ENCODE data around the gene RSPH4A. TPM values are rescaled to one million over a fixed set of nuclear protein-coding genes. Genes with fewer than 3 reads are reported as not detected.

RSPH4A gene
- total and polyA plus RNA-seq, 2 of the 4 experiments (the other 2 are of a cell fraction) = under 0.01 to 0.19 TPM

DNA sequence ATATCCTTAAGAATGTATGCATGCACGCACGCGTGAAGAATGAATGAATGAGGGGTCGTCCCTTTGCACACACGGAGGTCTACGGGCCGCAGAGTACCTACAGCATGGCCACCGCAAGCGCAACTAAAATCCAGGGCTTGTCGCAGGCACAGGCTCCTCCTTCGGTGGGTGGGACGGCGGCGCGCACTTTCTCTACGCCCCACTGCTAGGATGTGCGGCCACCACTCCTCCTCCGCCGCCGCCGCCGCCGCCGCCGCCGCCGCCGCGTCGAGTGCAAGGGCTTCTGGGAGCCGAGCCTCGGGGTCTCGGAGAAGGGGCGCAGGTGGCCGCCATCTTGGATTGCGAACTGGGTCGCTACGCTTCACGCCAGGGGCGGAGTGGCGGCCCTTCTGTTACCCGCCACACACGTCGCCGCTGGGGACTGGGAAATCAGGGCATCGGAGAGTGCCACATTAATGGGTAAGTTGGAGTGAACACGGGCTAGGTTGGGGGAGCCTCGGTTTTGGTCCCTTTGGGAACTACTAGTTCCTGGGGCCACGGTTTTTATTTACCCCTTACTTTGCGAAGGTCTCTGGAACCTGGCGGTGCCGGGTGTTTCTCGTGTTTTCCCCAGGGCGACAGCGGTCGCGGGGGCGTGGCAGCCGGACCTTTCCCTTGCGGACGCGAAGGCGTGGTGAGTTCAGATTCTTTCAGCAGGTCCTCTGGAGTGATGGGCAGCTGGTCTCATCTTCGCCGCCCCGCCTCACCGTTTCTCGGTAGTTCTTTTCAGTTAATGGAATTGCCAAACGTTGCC lies 64.8 kb downstream of the RSPH4A start, which contains the start of gene KPNA5:
Gene KPNA5, plus strand, starts transcription at position 332 of the 793 bp plus-strand sequence. Its CDS starts 124 bp downstream, at position 456.
- Histone ChIP-seq H3K36me3 (ENCODE audit: control insufficient read depth, insufficient read depth, low read length) (no peaks in the 10 kb centered on the region), H4K20me1 (ENCODE audit: insufficient read depth, low read length) (peaks cover 3% of the 10 kb centered on the region; the same call in 1 of the 2 replicates), H4K91ac (ENCODE audit: insufficient read depth, low read depth, low read length) (peak within 1 kb of the TSS; percentile 83), H4K8ac (ENCODE audit: low read depth in 2 of 2, low read length in 2 of 2) (peak within 1 kb of the TSS; percentile 78 to 95), H2BK5ac (ENCODE audit: low read depth, low read length, poor library complexity, severe bottlenecking) (peak within 1 kb of the TSS; percentile 82), H3K27ac (ENCODE audit: insufficient read depth, low read length) (peak within 1 kb of the TSS; percentile 97), H3K9ac (ENCODE audit: low read depth, low read length) (peak within 1 kb of the TSS; percentile 98), H2AFZ (replicated peaks; ENCODE audit: low read length, poor library complexity) (peak within 1 kb of the TSS; percentile 96), H3K27me3 (ENCODE audit: control insufficient read depth, insufficient read depth, low read length) (peaks cover 2% of the 10 kb centered on the region; the same call in 1 of the 2 replicates), H3K9me1 (ENCODE audit: insufficient read depth, low read length) (no peaks in the 10 kb centered on the region), H2AK9ac (replicated peaks; ENCODE audit: low read depth, low read length, poor library complexity) (peak within 1 kb of the TSS; percentile 80), H3K4me3 (ENCODE audit: insufficient read depth, low read depth, low read length) (peak within 1 kb of the TSS; percentile 97), H3K56ac (ENCODE audit: extremely low read depth, insufficient read depth, low read length) (peak within 1 kb of the TSS; percentile 83), H3K14ac (replicated peaks; ENCODE audit: low read depth, low read length) (peak within 1 kb of the TSS; percentile 82), H3K4ac (ENCODE audit: low read depth, low read length) (peak within 1 kb of the TSS; percentile 90), H3K18ac (ENCODE audit: low read depth, low read length) (peak within 1 kb of the TSS; percentile 94), H3K23ac (ENCODE audit: low read depth, low read length) (peak within 1 kb of the TSS; percentile 88; the same call in 1 of the 2 replicates), H3K4me1 (ENCODE audit: control insufficient read depth, insufficient read depth, low read length) (no peaks in the 10 kb centered on the region; the same call in 1 of the 2 replicates), H2BK20ac (ENCODE audit: low read depth, low read length) (no peak within 1 kb of the TSS), H2AK5ac (ENCODE audit: low read depth, low read length) (peak within 1 kb of the TSS; percentile 37), H3K9me3 (ENCODE audit: control insufficient read depth, insufficient read depth, low read length) (no peaks in the 10 kb centered on the region), H2BK15ac (ENCODE audit: low read depth, low read length) (peak within 1 kb of the TSS; percentile 62; the same call in 1 of the 3 replicates), H3K79me1 (ENCODE audit: low read depth in 1 of 2, low read length in 2 of 2) (peaks cover 7 to 20% of the 10 kb centered on the region in 2 experiments; a peak in 3 of 4 replicates), H4K5ac (ENCODE audit: low read depth, low read length) (peak within 1 kb of the TSS; percentile 98), H2BK120ac (ENCODE audit: low read depth, low read length) (peak within 1 kb of the TSS; percentile 76), H3K4me2 (ENCODE audit: low read depth, low read length) (peak within 1 kb of the TSS; percentile 99)
- ATAC-seq (ENCODE audit: low read depth) (peak; percentile 99), DNase-seq (peak; percentile 86)
- ChIA-PET CTCF (no interaction called here), POLR2A (ENCODE audit: unreplicated experiment) (no interaction called here)
- no TSS peak for BruUV-seq (replicated peaks)
- TF ChIP-seq CEBPB (IDR thresholded peaks at IDR 0.05; ENCODE audit: low read depth, low read length) (no peak), MXI1 (IDR thresholded peaks at IDR 0.05; ENCODE audit: borderline replicate concordance, low read depth, low read length) (peak; percentile 33; the same call in 1 of the 2 replicates)
- TF ChIP-seq, protein P1, sequence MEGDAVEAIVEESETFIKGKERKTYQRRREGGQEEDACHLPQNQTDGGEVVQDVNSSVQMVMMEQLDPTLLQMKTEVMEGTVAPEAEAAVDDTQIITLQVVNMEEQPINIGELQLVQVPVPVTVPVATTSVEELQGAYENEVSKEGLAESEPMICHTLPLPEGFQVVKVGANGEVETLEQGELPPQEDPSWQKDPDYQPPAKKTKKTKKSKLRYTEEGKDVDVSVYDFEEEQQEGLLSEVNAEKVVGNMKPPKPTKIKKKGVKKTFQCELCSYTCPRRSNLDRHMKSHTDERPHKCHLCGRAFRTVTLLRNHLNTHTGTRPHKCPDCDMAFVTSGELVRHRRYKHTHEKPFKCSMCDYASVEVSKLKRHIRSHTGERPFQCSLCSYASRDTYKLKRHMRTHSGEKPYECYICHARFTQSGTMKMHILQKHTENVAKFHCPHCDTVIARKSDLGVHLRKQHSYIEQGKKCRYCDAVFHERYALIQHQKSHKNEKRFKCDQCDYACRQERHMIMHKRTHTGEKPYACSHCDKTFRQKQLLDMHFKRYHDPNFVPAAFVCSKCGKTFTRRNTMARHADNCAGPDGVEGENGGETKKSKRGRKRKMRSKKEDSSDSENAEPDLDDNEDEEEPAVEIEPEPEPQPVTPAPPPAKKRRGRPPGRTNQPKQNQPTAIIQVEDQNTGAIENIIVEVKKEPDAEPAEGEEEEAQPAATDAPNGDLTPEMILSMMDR (conservative IDR thresholded peaks at IDR 0.05; ENCODE audit: low read depth, low read length) = 0 out of 2 replicates have a peak, but pooled peaks have one; percentile 1
- dilution Hi-C loops (cut with HindIII; ENCODE audit: low sequenced_read_pairs, unreplicated experiment) (no loop called here), in situ Hi-C loops (cut with MboI; ENCODE audit: low sequenced_read_pairs) (no loop called here), intact Hi-C loops (cut with micrococcal nuclease) (no loop called here)
- 1% methylated on average over 26 of the region's 69 CpGs; no CpG with 5 or more reads in 1 of the 2 experiments for WGBS, 2 experiments (ENCODE audit: extremely low coverage in 2 of 2, insufficient read length in 1 of 2)

Data from IMR-90 (cell line).